SK-N-MC (cell line): ENCODE measurements around the gene MYLIP.

Experiments used
- EZH2 ChIP-seq: fragments of 200-600 bp; sonication (generic); IDR thresholded peaks from one replicate; pipeline ENCODE4 v1.6.1; 2017; ENCODE audit warnings: antibody characterized with exemption
- FOXP2 ChIP-seq: optimal IDR thresholded peaks from 2 replicates; pipeline ENCODE3; 2011; ENCODE audit warnings: mild to moderate bottlenecking, moderate library complexity; ENCODE audit not compliant: insufficient read depth; ENCODE audit errors: extremely low read length, control extremely low read depth
- POLR2AphosphoS5 ChIP-seq: IDR thresholded peaks from 2 replicates; pipeline ENCODE4 v1.6.1; 2012; ENCODE audit warnings: mild to moderate bottlenecking, low read depth, low read length, borderline replicate concordance

DNA sequence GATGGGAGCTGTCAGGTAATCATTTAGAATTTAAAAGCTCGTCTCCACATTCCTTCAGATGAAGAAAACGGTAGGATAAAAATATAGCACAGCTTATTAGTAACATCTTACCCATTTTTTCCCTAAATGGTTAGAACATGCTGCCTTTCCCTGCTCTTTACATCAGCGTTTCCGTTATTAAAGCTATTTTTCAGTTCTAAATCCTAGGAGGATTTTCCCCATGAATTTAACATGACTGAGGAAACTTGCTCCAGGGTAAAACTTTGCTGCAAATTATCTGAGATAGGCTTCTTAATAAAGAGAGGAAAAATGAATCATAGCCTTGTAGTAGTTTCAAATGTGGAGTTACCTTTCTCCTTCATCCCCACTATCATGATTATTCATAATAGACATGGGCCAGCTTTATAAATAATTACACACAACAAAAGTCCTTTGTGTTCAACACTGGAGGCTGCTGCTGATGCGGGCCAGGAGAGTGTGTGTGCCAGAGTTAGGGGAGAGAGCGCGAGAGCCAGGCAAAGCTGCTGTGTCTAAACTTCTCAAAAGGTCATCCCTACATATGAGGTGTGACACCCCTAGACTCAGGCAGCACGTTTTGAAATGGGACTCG, 24.4 kb downstream of the MYLIP start:
- TF ChIP-seq POLR2AphosphoS5 (no peak), FOXP2 (no peak), EZH2 (no peak)
